Measurements from ENCODE around the gene HSPB9.
A peak's percentile ranks its signal among the peaks of the same experiment; 100 is the strongest.

HSPB9 gene

GRCh38 chr17:42153919-42154742, 31.5 kb downstream of the HSPB9 start (continued):
- no peak for TF ChIP-seq ZNF645 (tag by site-specific recombination; IDR thresholded peaks at IDR 0.05)
- TF ChIP-seq ZNF354C (tag by site-specific recombination; IDR thresholded peaks at IDR 0.05; ENCODE audit: borderline replicate concordance, low read depth): no peak
- no peak for TF ChIP-seq ZSCAN16 (tag by site-specific recombination; IDR thresholded peaks at IDR 0.05)
- TF ChIP-seq ZNF114 (tag by site-specific recombination; IDR thresholded peaks at IDR 0.05): no peak
- no peak for TF ChIP-seq YY2 (tag by site-specific recombination; IDR thresholded peaks at IDR 0.05)
- TF ChIP-seq FEZF1 (tag by site-specific recombination; IDR thresholded peaks at IDR 0.05): no peak
- no peak for TF ChIP-seq ZNF449 (tag by site-specific recombination; IDR thresholded peaks at IDR 0.05)
- TF ChIP-seq ZNF146 (tag by site-specific recombination; IDR thresholded peaks at IDR 0.05): no peak
- no peak for TF ChIP-seq ZNF18 (tag by site-specific recombination; IDR thresholded peaks at IDR 0.05)
- TF ChIP-seq SCRT2 (tag by site-specific recombination; IDR thresholded peaks at IDR 0.05): peak; percentile 97
- TF ChIP-seq, protein P1, sequence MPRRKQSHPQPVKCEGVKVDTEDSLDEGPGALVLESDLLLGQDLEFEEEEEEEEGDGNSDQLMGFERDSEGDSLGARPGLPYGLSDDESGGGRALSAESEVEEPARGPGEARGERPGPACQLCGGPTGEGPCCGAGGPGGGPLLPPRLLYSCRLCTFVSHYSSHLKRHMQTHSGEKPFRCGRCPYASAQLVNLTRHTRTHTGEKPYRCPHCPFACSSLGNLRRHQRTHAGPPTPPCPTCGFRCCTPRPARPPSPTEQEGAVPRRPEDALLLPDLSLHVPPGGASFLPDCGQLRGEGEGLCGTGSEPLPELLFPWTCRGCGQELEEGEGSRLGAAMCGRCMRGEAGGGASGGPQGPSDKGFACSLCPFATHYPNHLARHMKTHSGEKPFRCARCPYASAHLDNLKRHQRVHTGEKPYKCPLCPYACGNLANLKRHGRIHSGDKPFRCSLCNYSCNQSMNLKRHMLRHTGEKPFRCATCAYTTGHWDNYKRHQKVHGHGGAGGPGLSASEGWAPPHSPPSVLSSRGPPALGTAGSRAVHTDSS (tag by site-specific recombination; IDR thresholded peaks at IDR 0.05): no peak
- TF ChIP-seq ZNF548 (tag by site-specific recombination; IDR thresholded peaks at IDR 0.05): no peak
- TF ChIP-seq MZF1 (tag by site-specific recombination; IDR thresholded peaks at IDR 0.05; ENCODE audit: borderline replicate concordance): no peak
- peak; percentile 96 for TF ChIP-seq ZBTB17 (tag by site-specific recombination; IDR thresholded peaks at IDR 0.05)
- TF ChIP-seq ZNF19 (tag by site-specific recombination; IDR thresholded peaks at IDR 0.05; ENCODE audit: low read depth): no peak
- TF ChIP-seq ZNF175 (tag by site-specific recombination; IDR thresholded peaks at IDR 0.05): no peak
- TF ChIP-seq GLI2 (tag by site-specific recombination; IDR thresholded peaks at IDR 0.05; ENCODE audit: borderline replicate concordance, low read depth): no peak
- TF ChIP-seq ZBTB6 (tag by site-specific recombination; IDR thresholded peaks at IDR 0.05): no peak
- TF ChIP-seq, protein P2, sequence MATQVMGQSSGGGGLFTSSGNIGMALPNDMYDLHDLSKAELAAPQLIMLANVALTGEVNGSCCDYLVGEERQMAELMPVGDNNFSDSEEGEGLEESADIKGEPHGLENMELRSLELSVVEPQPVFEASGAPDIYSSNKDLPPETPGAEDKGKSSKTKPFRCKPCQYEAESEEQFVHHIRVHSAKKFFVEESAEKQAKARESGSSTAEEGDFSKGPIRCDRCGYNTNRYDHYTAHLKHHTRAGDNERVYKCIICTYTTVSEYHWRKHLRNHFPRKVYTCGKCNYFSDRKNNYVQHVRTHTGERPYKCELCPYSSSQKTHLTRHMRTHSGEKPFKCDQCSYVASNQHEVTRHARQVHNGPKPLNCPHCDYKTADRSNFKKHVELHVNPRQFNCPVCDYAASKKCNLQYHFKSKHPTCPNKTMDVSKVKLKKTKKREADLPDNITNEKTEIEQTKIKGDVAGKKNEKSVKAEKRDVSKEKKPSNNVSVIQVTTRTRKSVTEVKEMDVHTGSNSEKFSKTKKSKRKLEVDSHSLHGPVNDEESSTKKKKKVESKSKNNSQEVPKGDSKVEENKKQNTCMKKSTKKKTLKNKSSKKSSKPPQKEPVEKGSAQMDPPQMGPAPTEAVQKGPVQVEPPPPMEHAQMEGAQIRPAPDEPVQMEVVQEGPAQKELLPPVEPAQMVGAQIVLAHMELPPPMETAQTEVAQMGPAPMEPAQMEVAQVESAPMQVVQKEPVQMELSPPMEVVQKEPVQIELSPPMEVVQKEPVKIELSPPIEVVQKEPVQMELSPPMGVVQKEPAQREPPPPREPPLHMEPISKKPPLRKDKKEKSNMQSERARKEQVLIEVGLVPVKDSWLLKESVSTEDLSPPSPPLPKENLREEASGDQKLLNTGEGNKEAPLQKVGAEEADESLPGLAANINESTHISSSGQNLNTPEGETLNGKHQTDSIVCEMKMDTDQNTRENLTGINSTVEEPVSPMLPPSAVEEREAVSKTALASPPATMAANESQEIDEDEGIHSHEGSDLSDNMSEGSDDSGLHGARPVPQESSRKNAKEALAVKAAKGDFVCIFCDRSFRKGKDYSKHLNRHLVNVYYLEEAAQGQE (tag by site-specific recombination; IDR thresholded peaks at IDR 0.05): no peak
- no peak for TF ChIP-seq ZNF184 (tag by site-specific recombination; IDR thresholded peaks at IDR 0.05)
- no peak for TF ChIP-seq KLF8 (tag by site-specific recombination; IDR thresholded peaks at IDR 0.05)
- TF ChIP-seq, protein P3, sequence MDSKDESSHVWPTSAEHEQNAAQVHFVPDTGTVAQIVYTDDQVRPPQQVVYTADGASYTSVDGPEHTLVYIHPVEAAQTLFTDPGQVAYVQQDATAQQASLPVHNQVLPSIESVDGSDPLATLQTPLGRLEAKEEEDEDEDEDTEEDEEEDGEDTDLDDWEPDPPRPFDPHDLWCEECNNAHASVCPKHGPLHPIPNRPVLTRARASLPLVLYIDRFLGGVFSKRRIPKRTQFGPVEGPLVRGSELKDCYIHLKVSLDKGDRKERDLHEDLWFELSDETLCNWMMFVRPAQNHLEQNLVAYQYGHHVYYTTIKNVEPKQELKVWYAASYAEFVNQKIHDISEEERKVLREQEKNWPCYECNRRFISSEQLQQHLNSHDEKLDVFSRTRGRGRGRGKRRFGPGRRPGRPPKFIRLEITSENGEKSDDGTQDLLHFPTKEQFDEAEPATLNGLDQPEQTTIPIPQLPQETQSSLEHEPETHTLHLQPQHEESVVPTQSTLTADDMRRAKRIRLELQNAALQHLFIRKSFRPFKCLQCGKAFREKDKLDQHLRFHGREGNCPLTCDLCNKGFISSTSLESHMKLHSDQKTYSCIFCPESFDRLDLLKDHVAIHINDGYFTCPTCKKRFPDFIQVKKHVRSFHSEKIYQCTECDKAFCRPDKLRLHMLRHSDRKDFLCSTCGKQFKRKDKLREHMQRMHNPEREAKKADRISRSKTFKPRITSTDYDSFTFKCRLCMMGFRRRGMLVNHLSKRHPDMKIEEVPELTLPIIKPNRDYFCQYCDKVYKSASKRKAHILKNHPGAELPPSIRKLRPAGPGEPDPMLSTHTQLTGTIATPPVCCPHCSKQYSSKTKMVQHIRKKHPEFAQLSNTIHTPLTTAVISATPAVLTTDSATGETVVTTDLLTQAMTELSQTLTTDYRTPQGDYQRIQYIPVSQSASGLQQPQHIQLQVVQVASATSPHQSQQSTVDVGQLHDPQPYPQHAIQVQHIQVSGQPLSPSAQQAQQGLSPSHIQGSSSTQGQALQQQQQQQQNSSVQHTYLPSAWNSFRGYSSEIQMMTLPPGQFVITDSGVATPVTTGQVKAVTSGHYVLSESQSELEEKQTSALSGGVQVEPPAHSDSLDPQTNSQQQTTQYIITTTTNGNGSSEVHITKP (tag by site-specific recombination; IDR thresholded peaks at IDR 0.05): peak; percentile 78
- no peak for TF ChIP-seq GLIS2 (tag by site-specific recombination; IDR thresholded peaks at IDR 0.05)
- TF ChIP-seq ZNF292 (tag by site-specific recombination; IDR thresholded peaks at IDR 0.05; ENCODE audit: borderline replicate concordance, low read depth): no peak

Measured in HEK293 (cell line).